Coronary artery (tissue), 2 donors: ENCODE measurements around the gene CHCHD4.

ENCODE experiments used
- DNase-seq: peaks from one replicate; pipeline ENCODE4 v3.0.0-alpha.2; 2017; ENCODE audit warnings: low spot score
- H3K27ac ChIP-seq, 2 donors: fragments of 200-600 bp; sonication (generic); one replicate each; pipeline ENCODE4 v1.5.1; 2016 to 2019
- H3K4me3 ChIP-seq: fragments of 200-600 bp; sonication (generic); 2 replicates; pipeline ENCODE4 v1.5.1; 2016; ENCODE audit warnings: mild to moderate bottlenecking, moderate library complexity
- TF ChIP-seq, protein P1 (sequence below): fragments of 200-600 bp; sonication (generic); IDR thresholded peaks from one replicate; pipeline ENCODE4 v1.5.1; 2019; ENCODE audit warnings: antibody characterized with exemption

CHCHD4 gene

GRCh38 chr3:14162178-14162577 is 37.5 kb upstream of the CHCHD4 start:
- Histone ChIP-seq H3K4me3 (no peak overlapping the region), H3K27ac (no peak overlapping the region)
- DNase-seq: no peak
- TF ChIP-seq, protein P1, sequence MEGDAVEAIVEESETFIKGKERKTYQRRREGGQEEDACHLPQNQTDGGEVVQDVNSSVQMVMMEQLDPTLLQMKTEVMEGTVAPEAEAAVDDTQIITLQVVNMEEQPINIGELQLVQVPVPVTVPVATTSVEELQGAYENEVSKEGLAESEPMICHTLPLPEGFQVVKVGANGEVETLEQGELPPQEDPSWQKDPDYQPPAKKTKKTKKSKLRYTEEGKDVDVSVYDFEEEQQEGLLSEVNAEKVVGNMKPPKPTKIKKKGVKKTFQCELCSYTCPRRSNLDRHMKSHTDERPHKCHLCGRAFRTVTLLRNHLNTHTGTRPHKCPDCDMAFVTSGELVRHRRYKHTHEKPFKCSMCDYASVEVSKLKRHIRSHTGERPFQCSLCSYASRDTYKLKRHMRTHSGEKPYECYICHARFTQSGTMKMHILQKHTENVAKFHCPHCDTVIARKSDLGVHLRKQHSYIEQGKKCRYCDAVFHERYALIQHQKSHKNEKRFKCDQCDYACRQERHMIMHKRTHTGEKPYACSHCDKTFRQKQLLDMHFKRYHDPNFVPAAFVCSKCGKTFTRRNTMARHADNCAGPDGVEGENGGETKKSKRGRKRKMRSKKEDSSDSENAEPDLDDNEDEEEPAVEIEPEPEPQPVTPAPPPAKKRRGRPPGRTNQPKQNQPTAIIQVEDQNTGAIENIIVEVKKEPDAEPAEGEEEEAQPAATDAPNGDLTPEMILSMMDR: no peak

GRCh38 chr3:14161282-14161681 is 36.6 kb upstream of the CHCHD4 start:
- no peak for DNase-seq
- TF ChIP-seq, protein P1: no peak
- Histone ChIP-seq H3K4me3 (no peak overlapping the region), H3K27ac (no peak overlapping the region)

DNA sequence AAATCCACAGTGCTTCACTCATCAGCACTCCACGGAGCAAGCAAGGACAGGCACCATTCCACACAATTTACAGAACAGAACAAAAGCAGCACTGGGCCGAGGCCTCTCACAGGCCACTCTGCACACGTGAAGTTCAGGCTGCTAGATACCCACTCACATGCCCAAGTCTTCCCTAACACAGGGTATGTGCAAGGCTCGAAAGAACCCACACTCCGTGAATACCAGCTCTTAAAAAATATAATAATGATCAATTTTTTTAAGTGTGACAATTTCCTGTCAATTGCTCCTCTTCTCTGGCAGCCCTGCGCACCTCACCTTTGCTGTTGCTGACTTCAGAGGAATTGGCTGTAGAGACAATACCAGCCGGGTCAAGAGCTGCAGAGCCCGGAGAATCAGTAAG is 34.8 kb upstream of the CHCHD4 start:
- TF ChIP-seq, protein P1: no peak
- DNase-seq: no peak
- Histone ChIP-seq H3K27ac (no peak overlapping the region), H3K4me3 (no peak overlapping the region)

DNA sequence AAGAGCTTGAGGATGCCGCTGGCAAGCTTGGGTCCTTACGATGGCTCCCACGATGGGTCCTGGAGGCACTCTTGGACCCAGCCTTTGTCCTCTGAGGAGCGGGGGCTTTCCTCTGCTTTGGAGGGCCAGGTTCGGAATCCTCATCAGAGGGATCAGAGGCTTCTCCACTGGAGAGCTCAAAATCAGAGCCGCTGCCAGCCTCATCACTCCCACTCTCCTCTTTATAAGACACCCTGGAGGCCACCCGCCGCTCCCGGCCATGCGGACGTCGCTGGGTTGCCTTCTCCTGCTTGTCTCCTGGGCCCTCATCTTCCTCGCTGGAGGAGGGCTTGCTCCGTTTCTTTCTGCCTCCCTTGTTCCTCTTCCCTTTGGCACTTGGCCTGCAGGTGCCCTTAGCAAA is 33.7 kb upstream of the CHCHD4 start:
- TF ChIP-seq, protein P1: no peak
- no peak for DNase-seq
- H3K27ac ChIP-seq: no peak overlapping the region
- no peak overlapping the region for H3K4me3 ChIP-seq

GRCh38 chr3:14157951-14158350 is 33.3 kb upstream of the CHCHD4 start:
- DNase-seq: no peak
- Histone ChIP-seq H3K27ac (no peak overlapping the region), H3K4me3 (no peak overlapping the region)
- TF ChIP-seq, protein P1: no peak

DNA sequence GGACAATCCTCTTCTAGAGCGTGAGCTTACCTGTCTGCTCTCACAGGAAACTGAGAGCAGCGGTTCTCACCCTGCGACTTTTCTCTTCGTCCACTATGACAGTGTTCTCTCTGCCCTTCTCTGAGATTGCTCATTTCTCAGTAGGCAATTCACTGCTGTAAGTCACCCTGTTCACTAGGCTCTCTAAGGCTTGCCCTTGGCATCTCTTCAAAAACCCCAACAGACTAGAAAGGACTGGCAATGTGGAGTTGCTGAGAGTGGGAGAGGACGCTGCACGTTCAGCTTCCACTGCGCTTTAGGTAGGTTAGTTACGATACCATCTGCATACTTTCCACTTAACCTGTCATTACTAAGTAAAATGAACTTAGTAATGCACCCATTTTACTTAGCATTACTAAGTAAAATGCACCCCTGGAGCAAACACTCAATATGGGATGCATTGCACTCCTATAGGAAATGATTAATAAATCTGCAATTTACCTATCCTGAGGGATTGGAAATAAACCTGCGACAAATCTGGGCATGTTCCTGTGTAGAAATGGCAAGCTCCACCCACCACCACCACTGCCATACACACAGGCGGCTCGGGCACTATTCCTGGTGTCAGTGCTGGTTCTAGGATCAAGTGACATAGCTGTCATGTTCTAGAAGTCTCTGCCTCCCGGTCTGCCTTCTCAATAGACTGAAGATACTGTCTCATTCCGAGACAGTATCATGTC is 32.3 kb upstream of the CHCHD4 start:
- TF ChIP-seq, protein P1: no peak
- Histone ChIP-seq H3K4me3 (no peak overlapping the region), H3K27ac (no peak overlapping the region)
- no peak for DNase-seq

DNA sequence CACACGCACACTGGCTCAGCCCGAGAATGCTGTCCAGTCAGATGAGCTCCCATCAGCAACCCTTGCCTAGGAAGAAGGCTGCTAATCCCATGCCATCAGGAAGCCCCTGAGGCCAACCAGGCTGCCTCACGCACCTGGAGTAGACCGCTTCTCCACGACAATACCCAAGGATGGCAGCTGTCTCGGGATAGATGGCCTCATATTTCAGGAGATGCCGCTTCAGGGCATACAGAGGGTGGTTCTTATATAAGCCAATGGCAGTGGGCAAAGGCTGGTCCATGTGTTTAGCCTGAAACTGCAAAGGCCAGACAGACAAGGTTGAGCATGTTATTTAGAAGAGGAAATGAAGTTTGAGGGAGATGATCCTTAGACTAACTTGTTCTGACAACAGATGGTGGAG is 31.5 kb upstream of the CHCHD4 start:
- Histone ChIP-seq H3K4me3 (no peak overlapping the region), H3K27ac (no peak overlapping the region)
- DNase-seq: no peak
- TF ChIP-seq, protein P1: no peak
